HG03469 (cell line): Measurements from ENCODE around the gene IL18.
"Not testable (repeated sequence)": the region's sequence is repeated elsewhere in the genome, so short reads cannot be mapped to it uniquely, and the experiment has no call there.

ENCODE experiments used
- ATAC-seq: cut with Tn5 transposase; IDR thresholded peaks from one replicate; pipeline ENCODE4 v1.9.1; 2021; ENCODE audit warnings: mild to moderate bottlenecking, moderate library complexity, moderate number of reproducible peaks; ENCODE audit not compliant: unreplicated experiment

The IL18 gene

GRCh38 chr11:112121981-112122615, 41.8 kb downstream of the IL18 start:
- no peak for ATAC-seq

DNA sequence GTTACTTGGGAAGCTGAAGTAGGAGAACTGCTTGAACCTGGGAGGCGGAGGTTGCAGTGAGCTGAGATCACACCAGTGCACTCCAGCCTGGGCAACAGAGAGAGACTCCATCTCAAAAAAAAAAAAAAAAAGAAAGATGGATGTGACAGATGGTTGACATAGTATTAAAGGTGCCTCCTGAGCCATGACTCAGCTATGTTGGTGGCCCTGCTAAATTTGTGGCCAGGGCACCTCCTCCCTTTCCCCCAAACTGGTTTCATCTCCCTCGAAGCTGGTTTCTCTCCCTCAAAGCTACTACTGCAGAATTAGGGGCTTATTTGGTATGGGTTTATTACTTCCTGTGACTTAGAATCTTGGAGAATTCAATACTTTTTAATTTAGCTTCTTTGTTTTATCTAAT, 45.7 kb downstream of the IL18 start:
- ATAC-seq: no peak

GRCh38 chr11:112115386-112115785, 48.5 kb downstream of the IL18 start:
- no peak for ATAC-seq

DNA sequence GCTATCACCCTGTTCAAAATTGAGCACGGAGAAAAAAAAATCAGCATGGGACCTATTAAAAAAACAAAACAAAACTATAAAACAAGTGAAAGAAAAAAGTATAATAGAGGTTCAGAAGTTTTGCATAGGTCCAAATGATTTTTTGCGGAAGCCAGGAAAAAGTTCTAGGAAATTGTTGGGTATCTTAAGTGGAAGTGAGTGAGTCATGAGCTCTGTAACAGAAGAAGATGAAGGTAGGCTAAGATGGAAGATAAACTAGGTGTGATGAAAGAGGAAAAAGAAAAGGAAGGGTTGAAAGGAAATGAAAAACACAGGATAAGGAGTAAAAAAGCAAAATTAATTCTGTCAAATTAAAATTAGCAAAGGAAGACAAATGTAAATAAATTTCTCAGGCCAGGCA, 49.4 kb downstream of the IL18 start:
- ATAC-seq: no peak

- no peak for ATAC-seq
Observed at GRCh38 chr11:112113539-112114457, 50.1 kb downstream of the IL18 start.

- no peak for ATAC-seq
Observed at GRCh38 chr11:112106070-112106469, 57.8 kb downstream of the IL18 start.

GRCh38 chr11:112103446-112103845, 60.4 kb downstream of the IL18 start:
- ATAC-seq: no peak

- no peak for ATAC-seq
Observed at GRCh38 chr11:112100462-112100861, 63.4 kb downstream of the IL18 start.

DNA sequence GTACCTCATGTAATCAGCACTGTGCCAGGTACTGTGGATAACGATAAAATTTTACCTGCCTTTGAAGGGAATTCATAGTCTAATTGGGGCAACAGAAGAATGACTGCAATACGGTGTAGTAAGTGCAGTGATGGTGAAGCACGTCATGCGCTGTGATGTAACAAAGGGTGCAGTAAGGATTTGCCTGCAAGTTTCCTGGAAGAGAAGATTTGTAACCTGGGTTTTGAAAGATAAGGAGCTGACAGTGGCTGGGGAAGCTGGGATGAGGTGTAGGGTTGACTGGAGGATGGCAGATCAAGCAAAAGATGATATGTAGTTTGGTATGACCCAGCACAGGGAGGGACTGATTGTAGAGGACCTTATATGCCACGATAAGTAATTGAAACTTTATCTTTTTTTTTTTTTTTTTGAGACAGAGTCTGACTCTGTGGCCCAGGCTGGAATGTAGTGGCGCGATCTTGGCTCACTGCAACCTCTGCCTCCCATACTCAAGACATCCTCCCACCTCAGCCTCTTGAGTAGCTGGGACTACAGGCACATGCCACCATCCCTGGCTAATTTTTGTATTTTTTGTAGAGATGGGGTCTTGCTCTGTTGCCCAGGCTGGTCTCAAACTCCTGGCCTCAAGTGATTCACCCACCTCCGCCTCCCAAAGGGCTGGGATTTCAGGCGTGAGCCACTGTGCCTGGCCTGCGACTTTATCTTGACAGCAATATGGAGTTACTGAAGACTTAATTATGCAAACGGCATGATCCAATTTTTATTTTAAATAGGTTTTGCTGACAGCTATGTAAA, 66.0 kb downstream of the IL18 start:
- no peak for ATAC-seq

DNA sequence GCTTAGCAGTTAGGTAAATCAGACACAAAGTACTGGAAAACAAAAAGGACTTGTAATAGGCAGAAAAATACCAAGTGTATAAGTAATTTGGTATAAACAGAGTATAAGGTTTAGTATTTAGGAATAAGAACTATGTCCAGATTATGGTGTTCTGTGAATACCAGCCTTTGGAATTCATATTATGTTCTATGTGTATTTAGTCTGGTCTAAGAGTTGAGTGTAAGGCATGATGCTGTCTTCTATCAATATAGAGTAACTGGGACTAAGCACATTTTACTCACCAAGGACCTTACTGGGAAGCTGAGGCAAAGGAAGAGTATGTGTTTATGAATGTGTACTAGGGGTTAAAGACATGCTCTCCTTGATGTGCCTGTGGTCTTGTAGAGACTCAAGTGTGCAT, 67.7 kb downstream of the IL18 start:
- ATAC-seq: no peak

GRCh38 chr11:112095302-112095701, 68.6 kb downstream of the IL18 start:
- not testable (repeated sequence) for ATAC-seq
